ENCODE results near the gene UHRF1. TPM values are rescaled to one million over a fixed set of nuclear protein-coding genes. Genes with fewer than 3 reads are reported as not detected.

UHRF1 gene
- total and polyA plus RNA-seq, 7 donors = 0.36 to 10.5 (median 1.5) TPM

GRCh38 chr19:4913996-4914735, 4.9 kb downstream of the UHRF1 start:
- Histone ChIP-seq H3K4me1 (peaks cover 0 to 36% (median 27%) of the 10 kb centered on the region in 4 donors), H3K27me3 (peaks cover 4 to 6% (median 4%) of the 10 kb centered on the region in 3 donors), H3K27ac (no peak overlapping the region), H3K4me3 (no peak overlapping the region), H3K36me3 (no peaks in the 10 kb centered on the region), H3K9me3 (no peaks in the 10 kb centered on the region)
- intact Hi-C loops (cut with DNase I) = no loop called here
- TF ChIP-seq POLR2AphosphoS5 (IDR thresholded peaks at IDR 0.05) (no peak), EP300 (IDR thresholded peaks at IDR 0.05) (no peak), POLR2A (IDR thresholded peaks at IDR 0.05) (no peak)
- TF ChIP-seq, protein P1, sequence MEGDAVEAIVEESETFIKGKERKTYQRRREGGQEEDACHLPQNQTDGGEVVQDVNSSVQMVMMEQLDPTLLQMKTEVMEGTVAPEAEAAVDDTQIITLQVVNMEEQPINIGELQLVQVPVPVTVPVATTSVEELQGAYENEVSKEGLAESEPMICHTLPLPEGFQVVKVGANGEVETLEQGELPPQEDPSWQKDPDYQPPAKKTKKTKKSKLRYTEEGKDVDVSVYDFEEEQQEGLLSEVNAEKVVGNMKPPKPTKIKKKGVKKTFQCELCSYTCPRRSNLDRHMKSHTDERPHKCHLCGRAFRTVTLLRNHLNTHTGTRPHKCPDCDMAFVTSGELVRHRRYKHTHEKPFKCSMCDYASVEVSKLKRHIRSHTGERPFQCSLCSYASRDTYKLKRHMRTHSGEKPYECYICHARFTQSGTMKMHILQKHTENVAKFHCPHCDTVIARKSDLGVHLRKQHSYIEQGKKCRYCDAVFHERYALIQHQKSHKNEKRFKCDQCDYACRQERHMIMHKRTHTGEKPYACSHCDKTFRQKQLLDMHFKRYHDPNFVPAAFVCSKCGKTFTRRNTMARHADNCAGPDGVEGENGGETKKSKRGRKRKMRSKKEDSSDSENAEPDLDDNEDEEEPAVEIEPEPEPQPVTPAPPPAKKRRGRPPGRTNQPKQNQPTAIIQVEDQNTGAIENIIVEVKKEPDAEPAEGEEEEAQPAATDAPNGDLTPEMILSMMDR (IDR thresholded peaks at IDR 0.05) = no peak
- no peak for DNase-seq
- WGBS, 2 donors = 79 to 82% methylated on average over 24 of the region's 24 CpGs

- intact Hi-C loops (cut with DNase I) = no loop called here
Observed at GRCh38 chr19:4914736-4915501, 5.6 kb downstream of the UHRF1 start.

GRCh38 chr19:4916292-4917082, 7.2 kb downstream of the UHRF1 start:
- TF ChIP-seq POLR2AphosphoS5 (IDR thresholded peaks at IDR 0.05) (no peak), EP300 (IDR thresholded peaks at IDR 0.05) (no peak)
- TF ChIP-seq, protein P1 (IDR thresholded peaks at IDR 0.05) = no peak
- WGBS, 2 donors = 56 to 86% methylated on average over 41 of the region's 41 CpGs
- Histone ChIP-seq H3K4me1 (peaks cover 0 to 18% (median 10%) of the 10 kb centered on the region in 4 donors), H3K36me3 (no peaks in the 10 kb centered on the region), H3K27me3 (no peaks in the 10 kb centered on the region), H3K4me3 (peak overlapping the region in 2 of 4 donors; percentile 24 to 36), H3K27ac (peak overlapping the region in 1 of 4 donors; percentile 25), H3K9me3 (no peaks in the 10 kb centered on the region)
- intact Hi-C loops (cut with DNase I) = no loop called here
- no peak for DNase-seq

More at GRCh38 chr19:4914736-4915501, 5.6 kb downstream of the UHRF1 start:
- 46 to 54% methylated on average over 23 of the region's 23 CpGs for WGBS, 2 donors
- Histone ChIP-seq H3K9me3 (no peaks in the 10 kb centered on the region), H3K4me3 (peak overlapping the region in 1 of 4 donors; percentile 36), H3K27me3 (no peaks in the 10 kb centered on the region), H3K36me3 (no peaks in the 10 kb centered on the region), H3K27ac (no peak overlapping the region), H3K4me1 (peaks cover 0 to 31% (median 22%) of the 10 kb centered on the region in 4 donors)
- DNase-seq = no peak
- no peak for TF ChIP-seq EP300 (IDR thresholded peaks at IDR 0.05)
- TF ChIP-seq POLR2AphosphoS5 (IDR thresholded peaks at IDR 0.05) = no peak
- TF ChIP-seq POLR2A (IDR thresholded peaks at IDR 0.05) = no peak
- TF ChIP-seq, protein P1 (IDR thresholded peaks at IDR 0.05) = no peak

- Histone ChIP-seq H3K4me3 (no peak overlapping the region), H3K27me3 (no peaks in the 10 kb centered on the region), H3K4me1 (no peaks in the 10 kb centered on the region), H3K9me3 (no peaks in the 10 kb centered on the region), H3K27ac (no peak overlapping the region), H3K36me3 (no peaks in the 10 kb centered on the region)
- intact Hi-C loops (cut with DNase I) = no loop called here
- WGBS, 2 donors = 91 to 92% methylated on average over 22 of the region's 22 CpGs
- no peak for TF ChIP-seq POLR2AphosphoS5 (IDR thresholded peaks at IDR 0.05)
- no peak for DNase-seq
Observed at GRCh38 chr19:4922530-4923275, 13.4 kb downstream of the UHRF1 start.
